ENCODE results near the gene CD6. TPM values are rescaled to one million over a fixed set of nuclear protein-coding genes. Genes with fewer than 3 reads are reported as not detected.

CD6 gene
- total and polyA plus RNA-seq, 2 experiments from 2014 or later, result 4.2 TPM; not detected in 1

GRCh38 chr11:60924110-60924905 is 47.2 kb upstream of the CD6 start, which contains the start of gene TMEM132A:
TSS of gene TMEM132A (plus strand) at chr11:60924460. CDS start at chr11:60924634, 174 bp downstream.
- Histone ChIP-seq H3K27ac (no peak within 1 kb of the TSS), H3K4me3 (peak within 1 kb of the TSS; percentile 85), H3K9me3 (ENCODE audit: low read depth) (no peaks in the 10 kb centered on the region), H3K4me1 (ENCODE audit: low read depth) (no peaks in the 10 kb centered on the region), H3K36me3 (peaks cover 28% of the 10 kb centered on the region), H3K27me3 (no peaks in the 10 kb centered on the region)
- peak; percentile 71 to 87 for DNase-seq (ENCODE audit: low read depth in 1 of 2, low spot score in 1 of 2)
- no peak for TF ChIP-seq CTCF (IDR thresholded peaks at IDR 0.05; ENCODE audit: low read depth, low read length)

GRCh38 chr11:60924906-60925853 is 46.3 kb upstream of the CD6 start:
- Histone ChIP-seq H3K9me3 (ENCODE audit: low read depth) (no peaks in the 10 kb centered on the region), H3K27ac (no peak overlapping the region), H3K27me3 (no peaks in the 10 kb centered on the region), H3K4me1 (ENCODE audit: low read depth) (no peaks in the 10 kb centered on the region), H3K4me3 (peak overlapping the region; percentile 85), H3K36me3 (peaks cover 30% of the 10 kb centered on the region)
- DNase-seq (ENCODE audit: low read depth in 1 of 2, low spot score in 1 of 2), result peak in 1 of 2 donors; percentile 31
- TF ChIP-seq CTCF (IDR thresholded peaks at IDR 0.05; ENCODE audit: low read depth, low read length), result no peak

GRCh38 chr11:60925868-60926267 is 45.6 kb upstream of the CD6 start:
- Histone ChIP-seq H3K4me1 (ENCODE audit: low read depth) (no peaks in the 10 kb centered on the region), H3K9me3 (ENCODE audit: low read depth) (no peaks in the 10 kb centered on the region), H3K27me3 (no peaks in the 10 kb centered on the region), H3K36me3 (peaks cover 24% of the 10 kb centered on the region), H3K4me3 (no peak overlapping the region), H3K27ac (no peak overlapping the region)
- DNase-seq (ENCODE audit: low read depth in 1 of 2, low spot score in 1 of 2), result peak in 1 of 2 donors; percentile 11
- no peak for TF ChIP-seq CTCF (IDR thresholded peaks at IDR 0.05; ENCODE audit: low read depth, low read length)

GRCh38 chr11:60926500-60926899 is 45.0 kb upstream of the CD6 start:
- Histone ChIP-seq H3K9me3 (ENCODE audit: low read depth) (no peaks in the 10 kb centered on the region), H3K4me3 (no peak overlapping the region), H3K27ac (no peak overlapping the region), H3K4me1 (ENCODE audit: low read depth) (no peaks in the 10 kb centered on the region), H3K27me3 (no peaks in the 10 kb centered on the region), H3K36me3 (peaks cover 24% of the 10 kb centered on the region)
- no peak for TF ChIP-seq CTCF (IDR thresholded peaks at IDR 0.05; ENCODE audit: low read depth, low read length)
- DNase-seq (ENCODE audit: low read depth in 1 of 2, low spot score in 1 of 2), result no peak

- Histone ChIP-seq H3K27me3 (no peaks in the 10 kb centered on the region), H3K27ac (no peak overlapping the region), H3K4me3 (no peak overlapping the region), H3K4me1 (ENCODE audit: low read depth) (no peaks in the 10 kb centered on the region), H3K9me3 (ENCODE audit: low read depth) (no peaks in the 10 kb centered on the region), H3K36me3 (peaks cover 26% of the 10 kb centered on the region)
- no peak for TF ChIP-seq CTCF (IDR thresholded peaks at IDR 0.05; ENCODE audit: low read depth, low read length)
- DNase-seq (ENCODE audit: low read depth in 1 of 2, low spot score in 1 of 2), result no peak
These were observed 44.4 kb upstream of the CD6 start for GRCh38 chr11:60927061-60927592.
